K562 (cell line): ENCODE data around the gene ZSCAN12. TPM values are rescaled to one million over a fixed set of nuclear protein-coding genes. Genes with fewer than 3 reads are reported as not detected.

Source experiments
- ARID1B ChIP-seq: fragments of 450-650 bp; IDR thresholded peaks from 2 replicates; pipeline ENCODE4 v1.6.1; 2016; ENCODE audit warnings: antibody characterized with exemption, mild to moderate bottlenecking, inconsistent platforms
- DNMT1 ChIP-seq: fragments of 450-650 bp; IDR thresholded peaks from 2 replicates; pipeline ENCODE4 v1.6.1; 2016; ENCODE audit warnings: antibody characterized with exemption, mild to moderate bottlenecking
- HDAC2 ChIP-seq: fragments of 450-650 bp; IDR thresholded peaks from 2 replicates; pipeline ENCODE4 v1.6.1; 2016; ENCODE audit warnings: mild to moderate bottlenecking
- HNRNPK ChIP-seq: fragments of 200-400 bp; formaldehyde crosslinking; IDR thresholded peaks from one replicate; pipeline ENCODE4 v1.6.1; 2018; ENCODE audit warnings: mild to moderate bottlenecking, low read depth, low read length; ENCODE audit not compliant: poor library complexity, severe bottlenecking
- JUN ChIP-seq, 2 experiments: sonication (generic) in 1 of 2; formaldehyde crosslinking in 1 of 2; IDR thresholded peaks; 2 replicates each; pipeline versions ENCODE4 v1.6.1 to v1.8.0; 2012 to 2022; ENCODE audit warnings: borderline replicate concordance in 2 of 2, mild to moderate bottlenecking in 2 of 2, improper control_type of control experiment in 1 of 2, low read depth in 1 of 2, low read length in 1 of 2, missing genetic modification reagents in 1 of 2
- KAT2B ChIP-seq: IDR thresholded peaks from one replicate; pipeline ENCODE4 v1.6.1; 2012; ENCODE audit warnings: low read depth, mild to moderate bottlenecking, control low read depth, inconsistent platforms, low read length, moderate library complexity
- MEIS2 ChIP-seq: fragments of 450-650 bp; IDR thresholded peaks from 2 replicates; pipeline ENCODE4 v1.6.1; 2014; ENCODE audit warnings: mild to moderate bottlenecking; ENCODE audit not compliant: partially characterized antibody
- NCOA4 ChIP-seq: fragments of 450-650 bp; IDR thresholded peaks from 2 replicates; pipeline ENCODE4 v1.6.1; 2018; ENCODE audit warnings: mild to moderate bottlenecking; ENCODE audit not compliant: partially characterized antibody
- PHF21A ChIP-seq: fragments of 450-650 bp; IDR thresholded peaks from 2 replicates; pipeline ENCODE4 v1.6.1; 2017; ENCODE audit warnings: low read depth, borderline replicate concordance
- RBM22 ChIP-seq: fragments of 200-400 bp; formaldehyde crosslinking; IDR thresholded peaks from 2 replicates; pipeline ENCODE4 v1.6.1; 2018; ENCODE audit warnings: low read length, low read depth; ENCODE audit not compliant: poor library complexity, severe bottlenecking
- STAT5A ChIP-seq: IDR thresholded peaks from 2 replicates; pipeline ENCODE4 v1.6.1; 2012; ENCODE audit warnings: low read length, inconsistent platforms, borderline replicate concordance
- TAF15 ChIP-seq: fragments of 200-400 bp; formaldehyde crosslinking; IDR thresholded peaks from 2 replicates; pipeline ENCODE4 v1.6.1; 2017; ENCODE audit warnings: mild to moderate bottlenecking, low read depth, low read length, moderate library complexity
- TEAD1 ChIP-seq, 2 experiments: fragments of 450-650 bp in 1 of 2; sonication (generic) in 1 of 2; formaldehyde crosslinking; IDR thresholded peaks; 2 replicates each; pipeline versions ENCODE4 v1.4.0 to v1.8.0; 2020 to 2022; ENCODE audit warnings: mild to moderate bottlenecking in 2 of 2, missing genetic modification reagents in 1 of 2
- THRAP3 ChIP-seq: fragments of 450-650 bp; IDR thresholded peaks from 2 replicates; pipeline ENCODE4 v1.6.1; 2016; ENCODE audit warnings: mild to moderate bottlenecking, inconsistent platforms, borderline replicate concordance
- TRIM25 ChIP-seq: fragments of 450-650 bp; IDR thresholded peaks from 2 replicates; pipeline ENCODE4 v1.7.0; 2016; ENCODE audit warnings: borderline replicate concordance
- U2AF1 ChIP-seq: fragments of 200-400 bp; formaldehyde crosslinking; optimal IDR thresholded peaks from 2 replicates; pipeline ENCODE3; 2017; ENCODE audit warnings: mild to moderate bottlenecking, low read depth, low read length, moderate library complexity
- ZFP1 ChIP-seq: fragments of 450-650 bp; formaldehyde crosslinking; IDR thresholded peaks from 2 replicates; pipeline ENCODE4 v1.4.0; 2020; ENCODE audit warnings: mild to moderate bottlenecking, mixed read lengths
- ZNF174 ChIP-seq: fragments of 250-450 bp; sonication (Bioruptor Pico); IDR thresholded peaks from 2 replicates; pipeline ENCODE4 v1.4.0; 2020; ENCODE audit warnings: mild to moderate bottlenecking
- ZNF212 ChIP-seq: fragments of 450-650 bp; formaldehyde crosslinking; IDR thresholded peaks from 2 replicates; pipeline ENCODE4 v1.4.0; 2020; ENCODE audit warnings: mild to moderate bottlenecking
- ZNF507 ChIP-seq: conservative IDR thresholded peaks from 2 replicates; pipeline ENCODE4 v1.6.1; 2017; ENCODE audit warnings: missing genetic modification characterization, missing compliant biosample characterization
- ZNF586 ChIP-seq: fragments of 450-650 bp; formaldehyde crosslinking; conservative IDR thresholded peaks from 2 replicates; pipeline ENCODE4 v1.4.0; 2020; ENCODE audit warnings: mild to moderate bottlenecking, moderate library complexity
- ZNF785 ChIP-seq: fragments of 250-450 bp; sonication (Bioruptor Pico); IDR thresholded peaks from 2 replicates; pipeline ENCODE4 v1.4.0; 2020; ENCODE audit warnings: mild to moderate bottlenecking
- polyA plus RNA-seq, 8 experiments: library from polyadenylated mRNA; depleted of rRNA in 4 of 8; stranded (reverse) in 5 of 8; unstranded in 3 of 8; fragments of >200 nt; fragmentation: Nextera tagmentation in 2 of 8; fragmentation: Illumina TruSeq in 1 of 8; extraction: Ambion mirVana in 2 of 8; extraction: Trizol in 1 of 8; gene quantifications; 2 replicates each; pipeline versions ENCODE4 v1.2.1 to v1.2.3, GENCODE V29; 2011 to 2014; ENCODE audit warnings: inconsistent platforms in 1 of 8, missing spikeins in 1 of 8
- total RNA-seq, 7 experiments: library from RNA; depleted of rRNA in 6 of 7; stranded (reverse); fragments of >200 nt in 6 of 7; fragmentation: Illumina TruSeq in 2 of 7; extraction: Trizol in 2 of 7; gene quantifications; 2 replicates each; pipeline versions ENCODE4 v1.2.1 to v1.2.3, GENCODE V29; 2011 to 2021; ENCODE audit warnings: low replicate concordance in 1 of 7
- TF ChIP-seq, protein P1 (sequence below), 2 experiments: fragments of 450-650 bp; IDR thresholded peaks; 2 replicates each; pipeline ENCODE4 v1.6.1; 2016
- TF ChIP-seq, protein P2 (sequence below): fragments of 250-450 bp; sonication (Bioruptor Pico); IDR thresholded peaks from 2 replicates; pipeline ENCODE4 v1.4.0; 2020; ENCODE audit warnings: mild to moderate bottlenecking

The ZSCAN12 gene
- total and polyA plus RNA-seq, 9 of the 15 experiments (the other 6 are each of a cell fraction or from before 2014, with no cell fraction given) = 2.5 to 19.6 (median 12.5) TPM

DNA sequence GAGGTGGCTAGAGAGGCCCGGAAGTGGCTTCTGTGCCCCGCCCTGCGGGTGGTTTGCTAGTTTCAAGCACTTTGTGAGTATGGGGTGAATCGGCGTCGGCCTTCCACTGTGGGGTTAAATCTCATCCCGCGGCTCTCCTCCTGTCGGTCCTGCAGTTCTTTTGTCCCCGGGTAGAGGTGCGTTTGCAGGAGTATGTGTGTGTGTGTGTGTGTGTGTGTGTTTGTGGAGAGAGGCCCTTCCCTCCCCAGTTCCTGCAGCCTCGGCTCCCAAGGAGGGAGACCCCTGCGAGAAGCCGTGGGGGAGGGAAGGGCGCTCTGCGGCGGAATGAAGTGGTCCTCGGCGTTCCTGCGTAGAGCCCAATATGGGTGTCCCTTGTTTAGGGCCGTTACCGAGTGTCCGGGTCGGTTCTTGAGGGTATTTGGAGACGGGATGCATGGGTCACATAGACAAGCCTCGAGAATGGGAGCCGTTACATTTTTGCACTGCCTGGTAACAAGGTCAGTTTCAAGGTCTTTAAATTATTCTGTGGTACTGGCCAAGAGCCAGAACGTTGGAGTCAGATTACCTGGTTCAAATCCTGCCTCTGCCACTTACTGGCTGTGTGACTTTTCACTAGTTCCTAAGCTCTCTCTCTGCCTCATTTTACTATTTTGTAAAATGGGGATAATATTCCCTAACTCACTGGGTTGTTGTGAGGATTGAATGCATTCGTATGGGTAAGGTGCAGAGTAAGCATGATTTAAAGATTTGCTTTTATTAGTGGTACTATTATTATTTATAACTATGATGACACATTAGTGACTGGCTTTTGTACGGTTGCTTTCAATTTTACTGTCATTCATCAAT, 49.4 kb downstream of the ZSCAN12 start, which contains the start of gene ZKSCAN3 (continued):
- TF ChIP-seq U2AF1 = no peak
- peak; percentile 38 for TF ChIP-seq NCOA4
- 0 out of 2 replicates have a peak, but pooled peaks have one; percentile 64 for TF ChIP-seq TRIM25
- no peak for TF ChIP-seq TAF15
- TF ChIP-seq DNMT1 = peak; percentile 97; the same call in 1 of the 2 replicates
- no peak for TF ChIP-seq ZNF174 (CRISPR knock-in tag)
- TF ChIP-seq MEIS2 = no peak
- no peak for TF ChIP-seq ZNF785
- no peak; the same call in 1 of the 2 replicates for TF ChIP-seq THRAP3
- no peak for TF ChIP-seq ZNF507 (tag)
- TF ChIP-seq PHF21A = peak; percentile 96
- TF ChIP-seq HNRNPK = no peak
- TF ChIP-seq STAT5A = no peak; the same call in 1 of the 2 replicates
- TF ChIP-seq TEAD1 (CRISPR knock-in tag; IDR thresholded peaks at IDR 0.05) = peak in 1 of 2 experiments; percentile 96; a peak in 2 of 4 replicates
- no peak for TF ChIP-seq KAT2B
- peak; percentile 92 for TF ChIP-seq HDAC2
- peak; percentile 64; the same call in 1 of the 2 replicates for TF ChIP-seq JUN (IDR thresholded peaks at IDR 0.05; ENCODE audit: borderline replicate concordance, low read depth, low read length)
- TF ChIP-seq JUN (CRISPR knock-in tag; IDR thresholded peaks at IDR 0.05; ENCODE audit: borderline replicate concordance) = peak; percentile 94; the same call in 1 of the 2 replicates
- peak; percentile 78 for TF ChIP-seq ARID1B
- TF ChIP-seq, protein P1, sequence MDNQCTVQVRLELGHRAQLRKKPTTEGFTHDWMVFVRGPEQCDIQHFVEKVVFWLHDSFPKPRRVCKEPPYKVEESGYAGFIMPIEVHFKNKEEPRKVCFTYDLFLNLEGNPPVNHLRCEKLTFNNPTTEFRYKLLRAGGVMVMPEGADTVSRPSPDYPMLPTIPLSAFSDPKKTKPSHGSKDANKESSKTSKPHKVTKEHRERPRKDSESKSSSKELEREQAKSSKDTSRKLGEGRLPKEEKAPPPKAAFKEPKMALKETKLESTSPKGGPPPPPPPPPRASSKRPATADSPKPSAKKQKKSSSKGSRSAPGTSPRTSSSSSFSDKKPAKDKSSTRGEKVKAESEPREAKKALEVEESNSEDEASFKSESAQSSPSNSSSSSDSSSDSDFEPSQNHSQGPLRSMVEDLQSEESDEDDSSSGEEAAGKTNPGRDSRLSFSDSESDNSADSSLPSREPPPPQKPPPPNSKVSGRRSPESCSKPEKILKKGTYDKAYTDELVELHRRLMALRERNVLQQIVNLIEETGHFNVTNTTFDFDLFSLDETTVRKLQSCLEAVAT (IDR thresholded peaks at IDR 0.05) = peak; percentile 96 to 97
- TF ChIP-seq ZNF212 (CRISPR knock-in tag) = no peak
- TF ChIP-seq, protein P2, sequence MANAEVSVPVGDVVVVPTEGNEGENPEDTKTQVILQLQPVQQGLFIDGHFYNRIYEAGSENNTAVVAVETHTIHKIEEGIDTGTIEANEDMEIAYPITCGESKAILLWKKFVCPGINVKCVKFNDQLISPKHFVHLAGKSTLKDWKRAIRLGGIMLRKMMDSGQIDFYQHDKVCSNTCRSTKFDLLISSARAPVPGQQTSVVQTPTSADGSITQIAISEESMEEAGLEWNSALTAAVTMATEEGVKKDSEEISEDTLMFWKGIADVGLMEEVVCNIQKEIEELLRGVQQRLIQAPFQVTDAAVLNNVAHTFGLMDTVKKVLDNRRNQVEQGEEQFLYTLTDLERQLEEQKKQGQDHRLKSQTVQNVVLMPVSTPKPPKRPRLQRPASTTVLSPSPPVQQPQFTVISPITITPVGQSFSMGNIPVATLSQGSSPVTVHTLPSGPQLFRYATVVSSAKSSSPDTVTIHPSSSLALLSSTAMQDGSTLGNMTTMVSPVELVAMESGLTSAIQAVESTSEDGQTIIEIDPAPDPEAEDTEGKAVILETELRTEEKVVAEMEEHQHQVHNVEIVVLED (CRISPR knock-in tag) = 0 out of 2 replicates have a peak, but pooled peaks have one; percentile 7
- TF ChIP-seq ZNF586 (CRISPR knock-in tag) = no peak
- TF ChIP-seq ZFP1 = no peak
- no peak for TF ChIP-seq RBM22
